ENCODE data around the gene PPA1. TPM values are rescaled to one million over a fixed set of nuclear protein-coding genes. Genes with fewer than 3 reads are reported as not detected.

Gene PPA1
- 169 TPM for polyA plus RNA-seq (2013, experiment 1 of 2)
- polyA plus RNA-seq (2013, experiment 2 of 2): 171 TPM

GRCh38 chr10:70233109-70233938 lies at the start of gene PPA1:
Gene PPA1 (minus strand): TSS chr10:70233429. CDS start chr10:70233327, 102 bp downstream.
- no peak within 1 kb of the TSS for H4K8ac ChIP-seq (ENCODE audit: low read depth, low read length)
- H2BK5ac ChIP-seq (ENCODE audit: low read length): peak within 1 kb of the TSS; percentile 67
- peak within 1 kb of the TSS; percentile 100 for H3K4me2 ChIP-seq (ENCODE audit: insufficient read depth, low read length, poor library complexity, severe bottlenecking)
- H3K18ac ChIP-seq (ENCODE audit: low read length): peak within 1 kb of the TSS; percentile 95
- H3K4ac ChIP-seq (ENCODE audit: low read length): no peak within 1 kb of the TSS
- H3K23ac ChIP-seq (ENCODE audit: low read depth, low read length, poor library complexity): peak within 1 kb of the TSS; percentile 90
- H2AK5ac ChIP-seq (ENCODE audit: low read depth, low read length): no peak within 1 kb of the TSS
- peaks cover 2% of the 10 kb centered on the region in 2 donors for H3K9me3 ChIP-seq (replicated peaks in 1 of 2; ENCODE audit: control insufficient read depth in 2 of 2, insufficient read depth in 1 of 2, low read depth in 1 of 2, low read length in 2 of 2)
- no peaks in the 10 kb centered on the region for H3K27me3 ChIP-seq (ENCODE audit: control insufficient read depth in 3 of 3, insufficient read depth in 3 of 3, low read depth in 1 of 3, low read length in 3 of 3)
- H3K36me3 ChIP-seq (replicated peaks in 1 of 2; ENCODE audit: control insufficient read depth in 2 of 2, insufficient read depth in 2 of 2, low read length in 2 of 2): peaks cover 3 to 25% of the 10 kb centered on the region in 2 donors
- no peak within 1 kb of the TSS for H2BK12ac ChIP-seq (ENCODE audit: low read length)
- H3K27ac ChIP-seq (replicated peaks; ENCODE audit: low read length): no peak within 1 kb of the TSS
- H2BK15ac ChIP-seq (ENCODE audit: low read length): no peak within 1 kb of the TSS
- H3K14ac ChIP-seq (ENCODE audit: low read length): peak within 1 kb of the TSS; percentile 76
- H3K79me1 ChIP-seq (ENCODE audit: low read depth, low read length): peaks cover 10% of the 10 kb centered on the region
- DNase-seq (ENCODE audit: low spot score): peak; percentile 96
- no peak within 1 kb of the TSS for H2BK120ac ChIP-seq (ENCODE audit: low read depth, low read length)
- H2AFZ ChIP-seq (ENCODE audit: low read length): peak within 1 kb of the TSS; percentile 99
- no CpG with 5 or more reads among the region's 74 CpGs for WGBS, 2 donors (ENCODE audit: extremely low coverage in 2 of 2, insufficient read length in 2 of 2, insufficient replicate concordance in 1 of 2)
- peak within 1 kb of the TSS; percentile 93 for H3K9ac ChIP-seq (ENCODE audit: low read depth, low read length, poor library complexity)
- peak within 1 kb of the TSS; percentile 82 to 91 for H3K4me3 ChIP-seq (ENCODE audit: low read length in 2 of 2)
- H3K4me1 ChIP-seq (ENCODE audit: control insufficient read depth in 2 of 2, insufficient read depth in 1 of 2, low read depth in 1 of 2, low read length in 2 of 2): peaks cover 2 to 3% of the 10 kb centered on the region in 2 donors
- H4K91ac ChIP-seq (ENCODE audit: low read depth, low read length, poor library complexity): no peak within 1 kb of the TSS

GRCh38 chr10:70281609-70282008 lies 48.4 kb upstream of the PPA1 start:
- WGBS, 2 donors (ENCODE audit: extremely low coverage in 2 of 2, insufficient read length in 2 of 2, insufficient replicate concordance in 1 of 2): no CpG with 5 or more reads among the region's 1 CpG
- Histone ChIP-seq H2AFZ (ENCODE audit: low read length) (no peak overlapping the region), H3K4me1 (ENCODE audit: control insufficient read depth in 2 of 2, insufficient read depth in 1 of 2, low read depth in 1 of 2, low read length in 2 of 2) (peaks cover 2 to 4% of the 10 kb centered on the region in 2 donors), H3K4me2 (ENCODE audit: insufficient read depth, low read length, poor library complexity, severe bottlenecking) (no peak overlapping the region), H3K9ac (ENCODE audit: low read depth, low read length, poor library complexity) (no peak overlapping the region), H3K27ac (replicated peaks; ENCODE audit: low read length) (no peak overlapping the region), H3K36me3 (replicated peaks in 1 of 2; ENCODE audit: control insufficient read depth in 2 of 2, insufficient read depth in 2 of 2, low read length in 2 of 2) (no peaks in the 10 kb centered on the region), H3K4ac (ENCODE audit: low read length) (no peak overlapping the region), H3K14ac (ENCODE audit: low read length) (no peak overlapping the region), H3K79me1 (ENCODE audit: low read depth, low read length) (no peaks in the 10 kb centered on the region), H3K18ac (ENCODE audit: low read length) (no peak overlapping the region), H3K4me3 (ENCODE audit: low read length in 2 of 2) (no peak overlapping the region), H3K9me3 (replicated peaks in 1 of 2; ENCODE audit: control insufficient read depth in 2 of 2, insufficient read depth in 1 of 2, low read depth in 1 of 2, low read length in 2 of 2) (peaks cover 2 to 3% of the 10 kb centered on the region in 2 donors), H3K23ac (ENCODE audit: low read depth, low read length, poor library complexity) (no peak overlapping the region), H2BK15ac (ENCODE audit: low read length) (no peak overlapping the region), H2BK12ac (ENCODE audit: low read length) (no peak overlapping the region), H2BK5ac (ENCODE audit: low read length) (no peak overlapping the region), H4K8ac (ENCODE audit: low read depth, low read length) (no peak overlapping the region), H4K91ac (ENCODE audit: low read depth, low read length, poor library complexity) (no peak overlapping the region), H2BK120ac (ENCODE audit: low read depth, low read length) (no peak overlapping the region), H3K27me3 (ENCODE audit: control insufficient read depth in 3 of 3, insufficient read depth in 3 of 3, low read depth in 1 of 3, low read length in 3 of 3) (peaks cover 2 to 75% (median 23%) of the 10 kb centered on the region in 3 experiments), H2AK5ac (ENCODE audit: low read depth, low read length) (no peak overlapping the region)
- DNase-seq (ENCODE audit: low spot score): no peak

- no peak overlapping the region for H4K91ac ChIP-seq (ENCODE audit: low read depth, low read length, poor library complexity)
- no peak overlapping the region for H2BK15ac ChIP-seq (ENCODE audit: low read length)
- H3K14ac ChIP-seq (ENCODE audit: low read length): no peak overlapping the region
- H3K27ac ChIP-seq (replicated peaks; ENCODE audit: low read length): no peak overlapping the region
- H3K79me1 ChIP-seq (ENCODE audit: low read depth, low read length): no peaks in the 10 kb centered on the region
- H3K4ac ChIP-seq (ENCODE audit: low read length): no peak overlapping the region
- no peaks in the 10 kb centered on the region for H3K36me3 ChIP-seq (replicated peaks in 1 of 2; ENCODE audit: control insufficient read depth in 2 of 2, insufficient read depth in 2 of 2, low read length in 2 of 2)
- no peak overlapping the region for H2AK5ac ChIP-seq (ENCODE audit: low read depth, low read length)
- no peak overlapping the region for H2BK120ac ChIP-seq (ENCODE audit: low read depth, low read length)
- H2BK5ac ChIP-seq (ENCODE audit: low read length): no peak overlapping the region
- peaks cover 2 to 77% (median 21%) of the 10 kb centered on the region in 3 experiments for H3K27me3 ChIP-seq (ENCODE audit: control insufficient read depth in 3 of 3, insufficient read depth in 3 of 3, low read depth in 1 of 3, low read length in 3 of 3)
- no peak overlapping the region for H3K23ac ChIP-seq (ENCODE audit: low read depth, low read length, poor library complexity)
- no peak overlapping the region for H3K4me2 ChIP-seq (ENCODE audit: insufficient read depth, low read length, poor library complexity, severe bottlenecking)
- peaks cover 2 to 8% of the 10 kb centered on the region in 2 donors for H3K9me3 ChIP-seq (replicated peaks in 1 of 2; ENCODE audit: control insufficient read depth in 2 of 2, insufficient read depth in 1 of 2, low read depth in 1 of 2, low read length in 2 of 2)
- H2BK12ac ChIP-seq (ENCODE audit: low read length): no peak overlapping the region
- H2AFZ ChIP-seq (ENCODE audit: low read length): no peak overlapping the region
- no peak overlapping the region for H3K9ac ChIP-seq (ENCODE audit: low read depth, low read length, poor library complexity)
- no peak for DNase-seq (ENCODE audit: low spot score)
- WGBS, 2 donors (ENCODE audit: extremely low coverage in 2 of 2, insufficient read length in 2 of 2, insufficient replicate concordance in 1 of 2): 100% methylated on average over 1 of the region's 6 CpGs; no CpG with 5 or more reads in 1 of the 2 donors
- no peak overlapping the region for H3K4me3 ChIP-seq (ENCODE audit: low read length in 2 of 2)
- no peak overlapping the region for H4K8ac ChIP-seq (ENCODE audit: low read depth, low read length)
- H3K18ac ChIP-seq (ENCODE audit: low read length): no peak overlapping the region
- H3K4me1 ChIP-seq (ENCODE audit: control insufficient read depth in 2 of 2, insufficient read depth in 1 of 2, low read depth in 1 of 2, low read length in 2 of 2): peaks cover 2 to 4% of the 10 kb centered on the region in 2 donors
Measured at GRCh38 chr10:70280099-70280498, 46.9 kb upstream of the PPA1 start.

DNA sequence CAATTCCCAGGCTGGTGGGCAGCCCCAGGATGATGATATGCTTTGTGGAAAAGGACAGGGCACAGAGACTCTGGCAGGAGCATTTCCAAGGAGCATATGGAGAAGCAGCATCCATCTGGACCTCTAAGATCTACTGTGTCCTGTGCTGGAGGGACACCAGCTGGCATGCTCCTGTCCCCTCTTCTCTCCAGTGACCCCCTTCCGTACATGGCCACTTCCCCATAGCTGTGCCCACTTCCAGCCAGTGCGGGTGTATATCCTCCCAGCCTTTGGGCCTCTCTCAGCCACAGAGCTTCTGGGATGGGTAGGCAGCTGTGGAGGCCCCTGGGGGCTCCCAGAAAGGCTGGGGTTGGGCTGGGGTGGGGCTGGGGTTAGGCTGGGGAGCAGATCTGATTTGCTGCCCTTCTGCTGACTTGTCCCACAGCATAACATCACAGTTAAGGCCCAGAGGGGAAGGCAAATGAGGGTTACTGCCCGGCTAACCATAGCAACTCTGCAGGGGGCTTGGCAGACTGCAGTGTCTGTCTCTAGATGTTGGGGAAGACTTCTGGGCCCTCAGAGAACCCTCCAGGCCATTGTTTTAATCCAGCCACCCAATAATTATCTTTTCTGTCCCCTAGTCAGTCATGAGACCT lies 44.3 kb upstream of the PPA1 start:
- Histone ChIP-seq H2BK15ac (ENCODE audit: low read length) (no peak overlapping the region), H3K27ac (replicated peaks; ENCODE audit: low read length) (no peak overlapping the region), H3K36me3 (replicated peaks in 1 of 2; ENCODE audit: control insufficient read depth in 2 of 2, insufficient read depth in 2 of 2, low read length in 2 of 2) (no peaks in the 10 kb centered on the region), H4K91ac (ENCODE audit: low read depth, low read length, poor library complexity) (no peak overlapping the region), H3K4ac (ENCODE audit: low read length) (no peak overlapping the region), H2BK120ac (ENCODE audit: low read depth, low read length) (no peak overlapping the region), H2BK12ac (ENCODE audit: low read length) (no peak overlapping the region), H3K14ac (ENCODE audit: low read length) (no peak overlapping the region), H3K4me1 (ENCODE audit: control insufficient read depth in 2 of 2, insufficient read depth in 1 of 2, low read depth in 1 of 2, low read length in 2 of 2) (peaks cover 0 to under 1% of the 10 kb centered on the region in 2 donors), H3K27me3 (ENCODE audit: control insufficient read depth in 3 of 3, insufficient read depth in 3 of 3, low read depth in 1 of 3, low read length in 3 of 3) (peaks cover 0 to 51% (median 1%) of the 10 kb centered on the region in 3 experiments), H2AK5ac (ENCODE audit: low read depth, low read length) (no peak overlapping the region), H3K79me1 (ENCODE audit: low read depth, low read length) (no peaks in the 10 kb centered on the region), H3K4me3 (ENCODE audit: low read length in 2 of 2) (no peak overlapping the region), H3K23ac (ENCODE audit: low read depth, low read length, poor library complexity) (no peak overlapping the region), H3K4me2 (ENCODE audit: insufficient read depth, low read length, poor library complexity, severe bottlenecking) (no peak overlapping the region), H3K9ac (ENCODE audit: low read depth, low read length, poor library complexity) (no peak overlapping the region), H3K18ac (ENCODE audit: low read length) (no peak overlapping the region), H2AFZ (ENCODE audit: low read length) (no peak overlapping the region), H2BK5ac (ENCODE audit: low read length) (no peak overlapping the region), H3K9me3 (replicated peaks in 1 of 2; ENCODE audit: control insufficient read depth in 2 of 2, insufficient read depth in 1 of 2, low read depth in 1 of 2, low read length in 2 of 2) (peaks cover 0 to 5% of the 10 kb centered on the region in 2 donors), H4K8ac (ENCODE audit: low read depth, low read length) (no peak overlapping the region)
- no peak for DNase-seq (ENCODE audit: low spot score)
- no CpG with 5 or more reads among the region's 3 CpGs for WGBS, 2 donors (ENCODE audit: extremely low coverage in 2 of 2, insufficient read length in 2 of 2, insufficient replicate concordance in 1 of 2)

All from neuronal stem cell (in vitro differentiated cells).